Hematopoietic multipotent progenitor cell treated with erythropoietin and hydrocortisone succinate and interleukin-3 and kit ligand, for 17 days (in vitro differentiated cells): ENCODE data around the gene KCNMA1.
"Not testable (repeated sequence)": the region's sequence is repeated elsewhere in the genome, so short reads cannot be mapped to it uniquely, and the experiment has no call there.

Experiments
- DNase-seq: peaks from one replicate; pipeline ENCODE4 v3.0.0-alpha.2; 2015; ENCODE audit warnings: low spot score

KCNMA1 gene

GRCh38 chr10:77637532-77638320 is at the start of gene KCNMA1:
KCNMA1 (minus strand) TSS chr10:77637808.
- no peak for DNase-seq

DNA sequence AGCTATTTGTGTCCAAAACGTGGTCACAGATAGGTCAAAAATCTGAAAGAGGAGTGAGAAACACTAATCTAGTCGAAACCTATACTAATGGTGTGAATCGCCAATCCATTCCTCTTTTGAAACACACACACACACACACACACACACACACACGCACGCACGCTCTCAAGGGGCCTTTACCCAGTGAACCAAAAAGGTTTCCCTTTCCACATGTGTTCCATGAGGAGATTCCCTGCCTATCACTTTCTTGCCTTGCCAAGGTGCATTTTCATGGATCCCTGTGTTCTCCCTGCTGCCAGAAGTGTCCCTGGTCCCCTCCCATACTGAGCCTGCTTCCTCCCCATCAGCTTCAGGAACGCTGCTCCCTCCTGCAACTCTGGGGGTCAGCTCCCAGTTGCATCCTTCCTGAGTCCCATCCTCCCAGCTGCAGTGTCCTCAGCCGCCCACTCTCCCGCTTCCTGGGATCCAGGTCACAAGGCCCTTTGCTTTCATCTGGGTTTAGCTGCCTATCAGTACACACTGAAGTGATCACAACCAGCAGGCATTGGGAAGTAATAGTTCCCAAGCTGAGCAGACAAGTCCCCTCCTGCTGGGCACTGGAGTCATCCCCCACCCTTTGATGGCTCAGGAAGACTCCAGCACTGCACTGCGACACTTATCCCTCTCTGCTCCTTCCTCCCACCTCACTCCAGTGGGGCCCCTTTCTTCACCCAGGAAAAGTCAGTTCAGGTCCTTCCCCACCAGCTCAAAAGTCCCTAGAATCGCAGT is 49.2 kb upstream of the KCNMA1 start:
- no peak for DNase-seq

- DNase-seq = no peak
Observed at GRCh38 chr10:77686096-77686495, 48.5 kb upstream of the KCNMA1 start.

GRCh38 chr10:77685432-77685831 is 47.8 kb upstream of the KCNMA1 start:
- DNase-seq = no peak

- DNase-seq = not testable (repeated sequence)
Observed at GRCh38 chr10:77683088-77683432, 45.5 kb upstream of the KCNMA1 start.

GRCh38 chr10:77682393-77683087 is 44.9 kb upstream of the KCNMA1 start:
- no peak for DNase-seq

GRCh38 chr10:77681839-77682238 is 44.2 kb upstream of the KCNMA1 start:
- DNase-seq = no peak

- no peak for DNase-seq
Observed at GRCh38 chr10:77680811-77681210, 43.2 kb upstream of the KCNMA1 start.

GRCh38 chr10:77680065-77680464 is 42.5 kb upstream of the KCNMA1 start:
- DNase-seq = no peak

DNA sequence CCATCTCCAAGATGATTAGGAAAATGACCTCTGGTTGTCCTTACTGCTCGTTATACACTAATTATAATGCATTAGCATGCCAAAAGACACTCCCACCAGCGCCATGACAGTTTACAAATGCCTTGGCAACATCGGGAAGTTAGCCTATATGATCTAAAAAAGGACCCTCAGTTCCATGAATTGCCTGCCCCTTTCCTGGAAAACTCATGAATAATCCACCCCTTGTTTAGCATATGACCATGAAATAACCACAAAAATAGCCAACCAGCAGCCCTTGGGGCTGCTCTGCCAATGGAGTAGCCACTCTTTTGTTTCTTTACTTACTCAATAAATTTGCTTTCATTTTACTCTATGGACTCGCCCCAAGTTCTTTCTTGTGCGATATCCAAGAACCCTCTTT is 41.6 kb upstream of the KCNMA1 start:
- no peak for DNase-seq

- no peak for DNase-seq
Observed at GRCh38 chr10:77678146-77678545, 40.5 kb upstream of the KCNMA1 start.

DNA sequence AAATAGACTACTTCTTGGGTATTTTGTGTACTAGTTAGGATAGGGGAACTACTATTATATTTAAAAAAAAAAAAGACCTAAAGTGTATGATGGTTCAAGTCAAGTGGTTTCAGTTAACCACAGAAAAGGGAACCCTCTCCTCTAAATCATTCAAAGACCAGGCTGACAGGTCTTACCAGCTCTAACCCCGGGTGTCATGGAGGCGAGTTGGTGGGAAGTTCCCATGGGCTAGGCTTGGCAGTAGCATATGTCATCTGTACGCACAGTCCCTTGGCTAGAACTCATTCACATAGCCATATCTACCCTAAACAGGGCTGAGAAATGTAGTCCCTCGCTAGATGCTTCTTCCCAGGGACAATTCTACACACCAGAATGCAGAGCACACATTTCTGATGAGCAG is 37.7 kb upstream of the KCNMA1 start:
- DNase-seq = no peak

DNA sequence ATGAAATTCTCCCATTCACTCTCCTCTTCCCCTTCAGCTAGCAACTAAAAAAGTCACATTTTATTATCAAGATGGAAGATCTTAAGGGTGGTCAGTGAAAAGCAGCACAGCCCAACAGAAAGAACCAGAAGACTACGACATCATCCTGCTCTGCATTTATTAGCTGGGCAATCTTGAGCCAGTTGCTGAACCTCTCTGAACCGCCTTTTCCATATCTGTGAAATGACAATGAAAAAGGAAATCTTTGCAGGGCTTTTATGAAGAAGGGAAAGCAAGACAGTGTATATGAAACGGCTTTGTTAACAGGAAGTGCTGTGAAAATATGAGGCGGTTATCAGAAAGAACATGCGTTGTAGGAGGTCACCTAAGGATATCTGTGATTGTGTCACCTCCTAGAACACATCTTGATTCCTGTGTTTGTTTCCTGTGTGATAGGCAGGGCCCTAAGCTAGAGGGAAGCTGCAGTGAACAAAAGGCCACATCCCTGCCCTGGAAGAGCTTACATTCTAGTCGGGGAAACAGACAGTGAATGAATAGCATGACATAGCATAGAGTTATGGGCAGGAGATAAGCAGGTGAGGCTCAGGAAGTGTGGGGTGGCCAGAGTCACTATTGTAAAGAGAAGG is 36.0 kb upstream of the KCNMA1 start:
- DNase-seq = no peak

GRCh38 chr10:77673101-77673500 is 35.5 kb upstream of the KCNMA1 start:
- no peak for DNase-seq

DNA sequence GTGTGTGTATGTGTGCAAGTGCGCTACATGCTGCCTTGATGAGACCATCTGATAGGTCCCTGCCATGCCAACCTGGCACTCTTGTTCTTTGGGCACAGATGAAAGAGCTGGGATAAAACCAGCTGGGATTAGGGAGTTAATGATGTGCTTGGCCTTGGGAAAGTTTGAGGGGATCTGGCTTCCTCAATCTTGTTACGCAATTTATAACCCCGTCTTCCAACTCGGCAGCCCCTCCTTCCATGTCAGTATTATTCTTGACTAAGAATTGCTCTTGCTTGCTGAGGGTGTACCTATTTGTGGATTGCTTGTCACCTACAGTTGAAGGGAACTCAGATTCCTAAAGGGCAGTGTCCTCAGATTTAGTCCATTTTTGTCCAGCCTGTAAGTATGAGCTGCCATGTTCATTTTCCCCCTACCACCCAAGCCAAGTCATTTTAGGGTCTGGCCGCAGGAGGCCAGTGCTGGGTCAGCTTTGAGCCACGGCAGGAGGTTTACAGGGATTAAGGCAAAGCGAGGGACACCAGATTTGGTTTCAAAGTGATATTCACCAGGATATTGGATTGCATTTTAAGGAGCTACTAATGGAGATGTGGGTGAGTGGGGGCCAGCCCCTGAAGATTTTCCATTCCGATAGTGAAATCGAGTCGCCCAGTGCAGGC is 34.1 kb upstream of the KCNMA1 start:
- DNase-seq = no peak

DNA sequence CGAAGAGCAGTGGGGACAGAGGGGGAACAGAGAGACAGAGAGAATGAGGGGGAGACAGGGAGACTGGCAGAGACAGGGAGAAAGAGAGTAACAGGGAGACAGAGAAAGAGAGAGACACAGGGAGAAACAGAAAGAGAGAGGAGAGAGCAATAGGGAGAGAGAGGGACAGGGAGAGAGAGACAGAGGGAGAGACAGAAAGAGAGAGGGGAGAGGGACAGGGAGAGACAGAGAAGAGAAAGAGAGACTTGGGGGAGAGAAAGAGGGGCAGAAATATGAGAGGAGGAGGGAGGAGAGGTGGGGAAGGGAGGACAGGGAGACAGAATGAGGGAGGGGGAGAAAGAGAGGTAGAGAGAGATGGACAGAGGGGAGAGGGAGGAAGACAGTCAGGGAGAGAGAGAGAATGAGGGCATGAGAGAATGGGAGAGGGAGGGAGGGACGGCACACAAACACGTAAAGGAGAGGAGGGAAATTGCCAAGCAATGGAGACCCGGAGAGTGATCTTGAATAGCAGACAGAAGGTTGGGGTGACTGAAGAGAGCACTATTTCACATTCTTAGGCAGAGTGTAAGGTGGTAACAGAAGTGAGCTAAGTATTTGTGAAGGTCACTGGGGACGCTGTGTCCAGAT is 33.3 kb upstream of the KCNMA1 start:
- no peak for DNase-seq

- DNase-seq = no peak
Observed at GRCh38 chr10:77669892-77670291, 32.3 kb upstream of the KCNMA1 start.

GRCh38 chr10:77667426-77668324 is 30.1 kb upstream of the KCNMA1 start:
- DNase-seq = no peak

DNA sequence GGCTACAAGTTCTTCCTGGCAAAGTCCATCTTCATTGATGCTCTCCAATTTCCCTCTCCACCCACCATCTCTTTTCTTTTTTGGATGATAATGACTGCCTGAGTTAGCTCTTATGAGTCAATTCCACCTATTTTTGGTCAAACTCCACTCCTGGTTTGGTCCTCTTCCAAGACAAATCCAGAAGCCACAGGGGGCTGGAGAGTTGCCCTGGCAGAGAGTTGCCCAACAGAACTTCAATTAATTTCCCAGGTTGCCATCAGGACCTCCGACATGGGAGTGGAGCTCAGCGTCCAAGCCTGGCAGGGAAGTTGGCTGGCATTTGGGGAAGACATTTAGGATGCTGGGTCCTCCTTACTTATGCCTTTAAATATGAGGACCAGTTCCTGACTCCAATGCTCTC is 29.2 kb upstream of the KCNMA1 start:
- no peak for DNase-seq

GRCh38 chr10:77664696-77665095 is 27.1 kb upstream of the KCNMA1 start:
- DNase-seq = no peak
